ENCODE data around the gene TGFBR3.

- TF ChIP-seq, protein P1, sequence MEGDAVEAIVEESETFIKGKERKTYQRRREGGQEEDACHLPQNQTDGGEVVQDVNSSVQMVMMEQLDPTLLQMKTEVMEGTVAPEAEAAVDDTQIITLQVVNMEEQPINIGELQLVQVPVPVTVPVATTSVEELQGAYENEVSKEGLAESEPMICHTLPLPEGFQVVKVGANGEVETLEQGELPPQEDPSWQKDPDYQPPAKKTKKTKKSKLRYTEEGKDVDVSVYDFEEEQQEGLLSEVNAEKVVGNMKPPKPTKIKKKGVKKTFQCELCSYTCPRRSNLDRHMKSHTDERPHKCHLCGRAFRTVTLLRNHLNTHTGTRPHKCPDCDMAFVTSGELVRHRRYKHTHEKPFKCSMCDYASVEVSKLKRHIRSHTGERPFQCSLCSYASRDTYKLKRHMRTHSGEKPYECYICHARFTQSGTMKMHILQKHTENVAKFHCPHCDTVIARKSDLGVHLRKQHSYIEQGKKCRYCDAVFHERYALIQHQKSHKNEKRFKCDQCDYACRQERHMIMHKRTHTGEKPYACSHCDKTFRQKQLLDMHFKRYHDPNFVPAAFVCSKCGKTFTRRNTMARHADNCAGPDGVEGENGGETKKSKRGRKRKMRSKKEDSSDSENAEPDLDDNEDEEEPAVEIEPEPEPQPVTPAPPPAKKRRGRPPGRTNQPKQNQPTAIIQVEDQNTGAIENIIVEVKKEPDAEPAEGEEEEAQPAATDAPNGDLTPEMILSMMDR (IDR thresholded peaks at IDR 0.05; ENCODE audit: insufficient read depth, low read length, poor library complexity, severe bottlenecking), result no peak
- no peak for TF ChIP-seq EZH2phosphoT487 (conservative IDR thresholded peaks at IDR 0.05; ENCODE audit: low read length)
Measured at GRCh38 chr1:91856996-91857395, 29.0 kb downstream of the TGFBR3 start.
